ENCODE data around the gene MLXIP. TPM values are rescaled to one million over a fixed set of nuclear protein-coding genes. Genes with fewer than 3 reads are reported as not detected.
"Not testable (repeated sequence)": the region's sequence is repeated elsewhere in the genome, so short reads cannot be mapped to it uniquely, and the experiment has no call there.

The MLXIP gene
- total RNA-seq, 2 donors from 2014 or later: 158 to 201 TPM

GRCh38 chr12:122049827-122050226 is 28.7 kb upstream of the MLXIP start:
- Histone ChIP-seq H3K27me3 (no peaks in the 10 kb centered on the region), H3K4me3 (no peak overlapping the region), H3K36me3 (no peaks in the 10 kb centered on the region), H3K9ac (ENCODE audit: low read depth in 2 of 2, low read length in 2 of 2) (no peak overlapping the region), H3K9me3 (no peaks in the 10 kb centered on the region), H3K27ac (no peak overlapping the region), H3K4me1 (no peaks in the 10 kb centered on the region)
- no peak for TF ChIP-seq CTCF (IDR thresholded peaks at IDR 0.05)
- no peak for DNase-seq
- intact Hi-C loops (cut with DNase I): loop anchor here (5.0 kb wide), 1 partner anchor 142 kb away; no protein-coding TSS in a partner anchor

GRCh38 chr12:122050706-122051105 is 27.9 kb upstream of the MLXIP start:
- no peak overlapping the region for H3K9ac ChIP-seq (ENCODE audit: low read depth in 2 of 2, low read length in 2 of 2)

GRCh38 chr12:122051231-122051876 is 27.2 kb upstream of the MLXIP start:
- TF ChIP-seq CTCF (IDR thresholded peaks at IDR 0.05): no peak
- H3K9ac ChIP-seq (ENCODE audit: low read depth in 2 of 2, low read length in 2 of 2): no peak overlapping the region
- H3K9me3 ChIP-seq: no peaks in the 10 kb centered on the region
- no peaks in the 10 kb centered on the region for H3K27me3 ChIP-seq
- H3K36me3 ChIP-seq: no peaks in the 10 kb centered on the region
- no peaks in the 10 kb centered on the region for H3K4me1 ChIP-seq
- intact Hi-C loops (cut with DNase I): loop anchor here (5.0 kb wide), 1 partner anchor 141 kb away; no protein-coding TSS in a partner anchor
- DNase-seq: no peak
- no peak overlapping the region for H3K27ac ChIP-seq
- H3K4me3 ChIP-seq: no peak overlapping the region

More at GRCh38 chr12:122050706-122051105, 27.9 kb upstream of the MLXIP start:
- DNase-seq: no peak
- TF ChIP-seq CTCF (IDR thresholded peaks at IDR 0.05): no peak
- H3K9me3 ChIP-seq: no peaks in the 10 kb centered on the region
- intact Hi-C loops (cut with DNase I): loop anchor here (5.0 kb wide), 1 partner anchor 142 kb away; no protein-coding TSS in a partner anchor
- H3K4me1 ChIP-seq: no peaks in the 10 kb centered on the region
- no peak overlapping the region for H3K27ac ChIP-seq
- H3K4me3 ChIP-seq: no peak overlapping the region
- no peaks in the 10 kb centered on the region for H3K27me3 ChIP-seq
- no peaks in the 10 kb centered on the region for H3K36me3 ChIP-seq

GRCh38 chr12:122052285-122052684 is 26.3 kb upstream of the MLXIP start:
- H3K9ac ChIP-seq (ENCODE audit: low read depth in 2 of 2, low read length in 2 of 2): no peak overlapping the region
- no peak overlapping the region for H3K4me3 ChIP-seq
- H3K9me3 ChIP-seq: no peaks in the 10 kb centered on the region
- H3K36me3 ChIP-seq: no peaks in the 10 kb centered on the region
- TF ChIP-seq CTCF (IDR thresholded peaks at IDR 0.05): no peak
- no peak overlapping the region for H3K27ac ChIP-seq
- no peaks in the 10 kb centered on the region for H3K4me1 ChIP-seq
- no peaks in the 10 kb centered on the region for H3K27me3 ChIP-seq
- DNase-seq: no peak
- intact Hi-C loops (cut with DNase I): loop anchor here (5.0 kb wide), 1 partner anchor 140 kb away; no protein-coding TSS in a partner anchor

- TF ChIP-seq CTCF (IDR thresholded peaks at IDR 0.05): no peak
- no peak overlapping the region for H3K27ac ChIP-seq
- intact Hi-C loops (cut with DNase I): loop anchor here (2.0 to 5.0 kb wide), 2 partner anchors 68 to 137 kb away; no protein-coding TSS in a partner anchor
- no peak overlapping the region for H3K4me3 ChIP-seq
- H3K9ac ChIP-seq (ENCODE audit: low read depth in 2 of 2, low read length in 2 of 2): no peak overlapping the region
- DNase-seq: no peak
- H3K27me3 ChIP-seq: no peaks in the 10 kb centered on the region
- H3K4me1 ChIP-seq: no peaks in the 10 kb centered on the region
- no peaks in the 10 kb centered on the region for H3K36me3 ChIP-seq
- H3K9me3 ChIP-seq: no peaks in the 10 kb centered on the region
Observed at GRCh38 chr12:122054842-122055520, 23.6 kb upstream of the MLXIP start.

- H3K9ac ChIP-seq (ENCODE audit: low read depth in 2 of 2, low read length in 2 of 2); intact Hi-C loops (cut with DNase I); H3K4me1 ChIP-seq; DNase-seq; H3K9me3 ChIP-seq; H3K27me3 ChIP-seq; H3K27ac ChIP-seq; H3K36me3 ChIP-seq; H3K4me3 ChIP-seq: not testable (repeated sequence)
Observed at GRCh38 chr12:122056406-122056805, 22.1 kb upstream of the MLXIP start.

Measured in colonic mucosa (tissue), 4 donors.